ENCODE measurements around the gene P2RX4. TPM values are rescaled to one million over a fixed set of nuclear protein-coding genes. Genes with fewer than 3 reads are reported as not detected.

Gene P2RX4
- total RNA-seq, 1 experiment from 2014 or later = 8.1 TPM

DNA sequence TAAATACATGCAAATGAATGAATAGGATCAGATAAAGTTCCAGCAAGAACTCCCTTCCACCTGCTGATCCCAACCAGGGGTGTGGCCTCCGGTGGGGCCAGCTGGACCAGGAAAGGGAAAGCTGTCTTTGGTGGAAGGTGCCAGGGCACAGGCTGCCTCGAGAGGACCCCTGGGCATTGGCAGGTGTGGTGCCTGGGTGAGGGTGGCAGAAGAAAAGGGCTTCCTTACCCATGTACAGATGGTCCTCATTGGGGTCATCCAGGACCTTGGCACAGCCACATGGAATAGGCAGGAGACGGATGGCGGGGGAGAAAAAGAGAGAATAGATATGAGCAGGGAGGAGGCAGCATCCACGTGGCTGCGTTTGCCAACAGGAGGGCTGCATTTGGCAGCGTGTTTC, 50.2 kb downstream of the P2RX4 start:
- peaks cover 48% of the 10 kb centered on the region for H3K36me3 Mint-ChIP-seq (ENCODE audit: insufficient read depth, unreplicated experiment)
- no peaks in the 10 kb centered on the region for H3K9me3 Mint-ChIP-seq (ENCODE audit: unreplicated experiment)
- no peak for DNase-seq (ENCODE audit: unreplicated experiment)
- no TSS peak for BruUV-seq (replicated peaks)
- H3K4me1 Mint-ChIP-seq (ENCODE audit: insufficient read depth, unreplicated experiment) = no peaks in the 10 kb centered on the region
- CTCF ChIA-PET = no interaction called here
- intact Hi-C loops (cut with micrococcal nuclease) = no loop called here
- no peaks in the 10 kb centered on the region for H3K27me3 Mint-ChIP-seq (ENCODE audit: insufficient read depth, unreplicated experiment)
- H3K4me3 Mint-ChIP-seq (ENCODE audit: unreplicated experiment) = no peak overlapping the region
- TF ChIP-seq, protein P1, sequence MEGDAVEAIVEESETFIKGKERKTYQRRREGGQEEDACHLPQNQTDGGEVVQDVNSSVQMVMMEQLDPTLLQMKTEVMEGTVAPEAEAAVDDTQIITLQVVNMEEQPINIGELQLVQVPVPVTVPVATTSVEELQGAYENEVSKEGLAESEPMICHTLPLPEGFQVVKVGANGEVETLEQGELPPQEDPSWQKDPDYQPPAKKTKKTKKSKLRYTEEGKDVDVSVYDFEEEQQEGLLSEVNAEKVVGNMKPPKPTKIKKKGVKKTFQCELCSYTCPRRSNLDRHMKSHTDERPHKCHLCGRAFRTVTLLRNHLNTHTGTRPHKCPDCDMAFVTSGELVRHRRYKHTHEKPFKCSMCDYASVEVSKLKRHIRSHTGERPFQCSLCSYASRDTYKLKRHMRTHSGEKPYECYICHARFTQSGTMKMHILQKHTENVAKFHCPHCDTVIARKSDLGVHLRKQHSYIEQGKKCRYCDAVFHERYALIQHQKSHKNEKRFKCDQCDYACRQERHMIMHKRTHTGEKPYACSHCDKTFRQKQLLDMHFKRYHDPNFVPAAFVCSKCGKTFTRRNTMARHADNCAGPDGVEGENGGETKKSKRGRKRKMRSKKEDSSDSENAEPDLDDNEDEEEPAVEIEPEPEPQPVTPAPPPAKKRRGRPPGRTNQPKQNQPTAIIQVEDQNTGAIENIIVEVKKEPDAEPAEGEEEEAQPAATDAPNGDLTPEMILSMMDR (IDR thresholded peaks at IDR 0.05; ENCODE audit: unreplicated experiment) = no peak
- H3K27ac Mint-ChIP-seq (ENCODE audit: low read depth, unreplicated experiment) = no peak overlapping the region
- POLR2A ChIA-PET = no interaction called here

DNA sequence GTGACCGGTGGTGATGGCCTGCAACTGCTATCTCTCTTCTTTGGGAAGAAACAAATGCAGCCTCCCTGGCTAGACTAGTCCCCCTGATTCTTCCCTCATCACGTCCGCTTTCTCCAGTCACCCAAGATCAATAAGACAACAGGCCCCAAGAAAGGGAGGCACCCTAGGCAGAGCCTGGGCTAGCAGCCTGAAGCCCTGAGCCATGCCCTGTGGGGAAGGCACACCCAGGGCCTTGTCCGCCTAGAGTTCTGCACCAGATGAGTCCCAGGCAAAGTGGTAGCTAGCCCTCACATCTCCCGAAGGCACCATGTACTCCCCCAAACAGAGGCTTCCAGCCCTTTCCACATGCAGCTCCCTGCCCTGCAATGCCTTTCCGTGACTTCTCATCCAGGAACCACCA, 51.5 kb downstream of the P2RX4 start:
- TF ChIP-seq, protein P1 (IDR thresholded peaks at IDR 0.05; ENCODE audit: unreplicated experiment) = no peak
- H3K27me3 Mint-ChIP-seq (ENCODE audit: insufficient read depth, unreplicated experiment) = no peaks in the 10 kb centered on the region
- no TSS peak for BruUV-seq (replicated peaks)
- H3K9me3 Mint-ChIP-seq (ENCODE audit: unreplicated experiment) = no peaks in the 10 kb centered on the region
- no peak overlapping the region for H3K27ac Mint-ChIP-seq (ENCODE audit: low read depth, unreplicated experiment)
- no peaks in the 10 kb centered on the region for H3K4me1 Mint-ChIP-seq (ENCODE audit: insufficient read depth, unreplicated experiment)
- intact Hi-C loops (cut with micrococcal nuclease) = no loop called here
- no peak for DNase-seq (ENCODE audit: unreplicated experiment)
- H3K4me3 Mint-ChIP-seq (ENCODE audit: unreplicated experiment) = no peak overlapping the region
- ChIA-PET POLR2A (no interaction called here), CTCF (no interaction called here)
- H3K36me3 Mint-ChIP-seq (ENCODE audit: insufficient read depth, unreplicated experiment) = peaks cover 61% of the 10 kb centered on the region

DNA sequence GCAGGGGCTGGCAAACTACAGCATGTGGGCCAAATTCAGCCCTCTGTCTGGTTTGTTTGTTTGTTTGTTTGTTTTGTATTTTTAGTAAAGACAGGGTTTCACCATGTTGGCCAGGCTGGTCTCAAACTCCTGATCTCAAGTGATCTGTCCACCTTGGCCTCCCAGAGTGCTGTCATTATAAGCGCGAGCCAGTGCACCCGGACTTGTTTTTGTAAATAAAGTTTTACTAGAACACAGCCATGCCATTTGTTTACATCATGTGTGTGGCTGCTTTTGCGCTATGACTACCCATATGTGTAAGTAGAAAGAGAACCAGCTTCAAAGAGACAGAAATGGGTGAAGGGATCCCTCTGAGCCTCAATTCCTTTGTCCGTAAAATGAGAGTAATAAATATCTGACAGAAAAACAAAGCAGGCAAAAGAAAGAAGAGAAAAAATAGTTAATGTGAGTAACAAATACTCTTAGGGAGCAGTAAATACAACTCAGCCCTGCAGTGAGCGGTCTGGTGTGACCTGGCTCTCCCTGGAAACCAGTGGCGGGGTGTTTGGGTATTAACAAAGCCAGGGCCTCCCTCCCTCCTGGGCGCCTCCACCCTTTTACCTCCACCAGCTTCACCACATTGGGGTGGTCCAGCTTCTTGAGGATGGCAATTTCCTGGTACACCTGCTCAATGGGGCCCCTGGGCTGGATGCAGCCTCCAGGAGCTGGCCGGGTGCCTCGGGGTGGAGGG, 53.4 kb downstream of the P2RX4 start:
- intact Hi-C loops (cut with micrococcal nuclease) = no loop called here

DNA sequence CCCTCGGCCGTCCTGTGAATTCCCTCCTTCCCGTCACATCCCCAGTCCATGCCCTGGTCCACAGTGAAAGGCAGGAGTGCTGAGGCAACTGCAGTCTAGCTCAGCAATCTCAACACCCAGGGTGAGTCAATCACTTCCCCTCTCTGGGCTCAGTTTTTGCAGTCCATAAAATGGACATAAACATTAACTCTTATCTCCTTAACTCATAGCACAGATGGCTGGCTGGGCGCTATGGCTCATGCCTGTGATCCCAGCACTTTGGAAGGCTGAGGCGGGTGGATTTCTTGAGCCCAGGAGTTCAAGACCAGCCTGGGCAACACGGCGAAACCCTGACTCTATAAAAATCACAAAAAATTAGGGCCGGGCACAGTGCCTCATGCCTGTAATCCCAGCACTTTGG, 54.2 kb downstream of the P2RX4 start:
- intact Hi-C loops (cut with micrococcal nuclease) = no loop called here
- H3K27me3 Mint-ChIP-seq (ENCODE audit: insufficient read depth, unreplicated experiment) = no peaks in the 10 kb centered on the region
- no peaks in the 10 kb centered on the region for H3K4me1 Mint-ChIP-seq (ENCODE audit: insufficient read depth, unreplicated experiment)
- no peaks in the 10 kb centered on the region for H3K9me3 Mint-ChIP-seq (ENCODE audit: unreplicated experiment)
- TF ChIP-seq, protein P1 (IDR thresholded peaks at IDR 0.05; ENCODE audit: unreplicated experiment) = no peak
- peaks cover 85% of the 10 kb centered on the region for H3K36me3 Mint-ChIP-seq (ENCODE audit: insufficient read depth, unreplicated experiment)
- no TSS peak for BruUV-seq (replicated peaks)
- POLR2A ChIA-PET = no interaction called here
- CTCF ChIA-PET = no interaction called here
- no peak overlapping the region for H3K27ac Mint-ChIP-seq (ENCODE audit: low read depth, unreplicated experiment)
- H3K4me3 Mint-ChIP-seq (ENCODE audit: unreplicated experiment) = no peak overlapping the region
- no peak for DNase-seq (ENCODE audit: unreplicated experiment)

More for the DNA sequence above, 53.4 kb downstream of the P2RX4 start:
- ChIA-PET CTCF (interaction anchor here (0.6 kb wide), 2 partner anchors 55 to 378 kb away, joined by 3 read pairs; no protein-coding TSS in a partner anchor), POLR2A (no interaction called here)
- no peaks in the 10 kb centered on the region for H3K9me3 Mint-ChIP-seq (ENCODE audit: unreplicated experiment)
- H3K4me1 Mint-ChIP-seq (ENCODE audit: insufficient read depth, unreplicated experiment) = no peaks in the 10 kb centered on the region
- TSS peak; percentile 20 for BruUV-seq (replicated peaks)
- no peak for DNase-seq (ENCODE audit: unreplicated experiment)
- peaks cover 80% of the 10 kb centered on the region for H3K36me3 Mint-ChIP-seq (ENCODE audit: insufficient read depth, unreplicated experiment)
- H3K27ac Mint-ChIP-seq (ENCODE audit: low read depth, unreplicated experiment) = no peak overlapping the region
- H3K4me3 Mint-ChIP-seq (ENCODE audit: unreplicated experiment) = no peak overlapping the region
- no peaks in the 10 kb centered on the region for H3K27me3 Mint-ChIP-seq (ENCODE audit: insufficient read depth, unreplicated experiment)
- TF ChIP-seq, protein P1 (IDR thresholded peaks at IDR 0.05; ENCODE audit: unreplicated experiment) = no peak
